ENCODE measurements around the gene MDGA2. TPM values are rescaled to one million over a fixed set of nuclear protein-coding genes. Genes with fewer than 3 reads are reported as not detected.
A peak's percentile ranks its signal among the peaks of the same experiment; 100 is the strongest.

Gene MDGA2
- total and polyA plus RNA-seq, 2 of the 8 experiments (the other 6 are each of a cell fraction or from before 2014, with no cell fraction given) = 0.11 to 0.69 TPM

DNA sequence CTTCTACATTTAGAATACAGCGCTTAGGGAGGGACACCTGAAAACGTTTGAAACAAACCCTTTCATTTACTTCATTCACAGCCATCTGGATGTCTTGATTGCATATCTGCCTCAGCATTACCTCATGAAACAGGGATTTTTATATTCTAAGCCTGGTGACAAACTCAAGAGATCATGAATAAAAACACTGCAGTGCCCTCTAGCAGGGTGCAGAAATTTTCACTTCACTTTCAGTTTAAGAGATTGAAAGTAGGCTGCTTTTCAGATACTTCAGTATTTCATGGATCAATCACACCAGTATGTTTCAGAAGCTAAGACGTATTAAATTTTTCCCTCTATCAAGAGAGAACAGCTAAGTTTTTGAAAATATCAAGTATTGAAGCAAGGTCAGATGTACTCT is 467.8 kb downstream of the MDGA2 start:
- ChIA-PET CTCF (ENCODE audit: partially characterized antibody) (interaction anchor here (1.7 kb wide), 1 partner anchor 17 kb away, joined by 4 read pairs; no protein-coding TSS in a partner anchor), POLR2A (ENCODE audit: partially characterized antibody) (no interaction called here)

More for the DNA sequence above, 467.8 kb downstream of the MDGA2 start:
- no peak overlapping the region for H3K4ac ChIP-seq (replicated peaks; ENCODE audit: insufficient read length, low read depth, low read length)
- H4K5ac ChIP-seq (ENCODE audit: insufficient read length, low read depth, low read length) = no peak overlapping the region
- H3K79me2 ChIP-seq (ENCODE audit: control insufficient read depth in 1 of 2, insufficient read depth in 2 of 2, low read length in 2 of 2) = no peaks in the 10 kb centered on the region
- no peak for FAIRE-seq
- TF ChIP-seq, protein P1, sequence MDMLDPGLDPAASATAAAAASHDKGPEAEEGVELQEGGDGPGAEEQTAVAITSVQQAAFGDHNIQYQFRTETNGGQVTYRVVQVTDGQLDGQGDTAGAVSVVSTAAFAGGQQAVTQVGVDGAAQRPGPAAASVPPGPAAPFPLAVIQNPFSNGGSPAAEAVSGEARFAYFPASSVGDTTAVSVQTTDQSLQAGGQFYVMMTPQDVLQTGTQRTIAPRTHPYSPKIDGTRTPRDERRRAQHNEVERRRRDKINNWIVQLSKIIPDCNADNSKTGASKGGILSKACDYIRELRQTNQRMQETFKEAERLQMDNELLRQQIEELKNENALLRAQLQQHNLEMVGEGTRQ (IDR thresholded peaks at IDR 0.05; ENCODE audit: low read length) = no peak
- peak in 1 of 3 experiments; percentile 3; a peak in 1 of 4 replicates for TF ChIP-seq CTCF (IDR thresholded peaks at IDR 0.05; ENCODE audit: control extremely low read depth in 1 of 3, insufficient read depth in 1 of 3, low read depth in 1 of 3, low read length in 3 of 3)
- no peak overlapping the region for H3K56ac ChIP-seq (replicated peaks; ENCODE audit: insufficient read length, low read depth, low read length)
- no peak overlapping the region for H2BK12ac ChIP-seq (ENCODE audit: low read depth, low read length)
- H2BK120ac ChIP-seq (replicated peaks; ENCODE audit: low read depth, low read length) = no peak overlapping the region
- no peak overlapping the region for H2BK15ac ChIP-seq (ENCODE audit: low read length)
- WGBS, 2 experiments (ENCODE audit: extremely low coverage in 1 of 2, insufficient coverage in 1 of 2, insufficient read length in 1 of 2, insufficient replicate concordance in 2 of 2, low coverage in 1 of 2, low lambda C conversion rate in 2 of 2, missing lambda C conversion rate in 1 of 2) = 68% methylated on average over 3 of the region's 3 CpGs; no CpG with 5 or more reads in 1 of the 2 experiments
- no peak overlapping the region for H2AK5ac ChIP-seq (ENCODE audit: low read depth, low read length)
- no peak overlapping the region for H2BK20ac ChIP-seq (ENCODE audit: low read length)
- no peaks in the 10 kb centered on the region for H3K9me3 ChIP-seq (ENCODE audit: insufficient read depth in 2 of 2, low read depth in 1 of 2, low read length in 1 of 2)
- H3K27me3 ChIP-seq (replicated peaks in 1 of 4; ENCODE audit: control insufficient read depth in 3 of 4, extremely low read depth in 1 of 4, insufficient read depth in 3 of 4, low read length in 3 of 4) = no peaks in the 10 kb centered on the region
- H3K36me3 ChIP-seq (ENCODE audit: control insufficient read depth in 2 of 4, insufficient read depth in 4 of 4, low read length in 3 of 4) = no peaks in the 10 kb centered on the region
- no peak overlapping the region for H2AFZ ChIP-seq (ENCODE audit: low read length)
- DNase-seq (ENCODE audit: low read depth in 1 of 2, low spot score in 2 of 2) = no peak
- no peak overlapping the region for H4K91ac ChIP-seq (replicated peaks; ENCODE audit: insufficient read length, low read length)
- no peaks in the 10 kb centered on the region for H3K4me1 ChIP-seq (replicated peaks in 1 of 4; ENCODE audit: control insufficient read depth in 3 of 4, insufficient read depth in 4 of 4, low read length in 3 of 4)
- H3K18ac ChIP-seq (ENCODE audit: extremely low read depth, low read length) = no peak overlapping the region
- H3K79me1 ChIP-seq (ENCODE audit: low read depth, low read length) = no peaks in the 10 kb centered on the region
- H3K4me2 ChIP-seq (ENCODE audit: insufficient read depth in 1 of 2, low read depth in 2 of 2, low read length in 2 of 2) = no peak overlapping the region
- H3K9ac ChIP-seq (replicated peaks in 1 of 4; ENCODE audit: extremely low read depth in 1 of 4, low read depth in 3 of 4, low read length in 3 of 4) = no peak overlapping the region
- no peak overlapping the region for H3K23ac ChIP-seq (ENCODE audit: insufficient read length)
- H2BK5ac ChIP-seq (ENCODE audit: low read depth, low read length) = no peak overlapping the region
- no peak overlapping the region for H3K4me3 ChIP-seq (ENCODE audit: extremely low read depth in 1 of 4, insufficient read depth in 2 of 4, low read depth in 3 of 4, low read length in 4 of 4)
- no peaks in the 10 kb centered on the region for H3K23me2 ChIP-seq (ENCODE audit: low read depth, low read length)
- H4K20me1 ChIP-seq (replicated peaks in 1 of 2; ENCODE audit: control insufficient read depth in 1 of 2, insufficient read depth in 2 of 2, low read length in 2 of 2) = no peaks in the 10 kb centered on the region
- no peak overlapping the region for H4K8ac ChIP-seq (ENCODE audit: extremely low read depth, insufficient read depth, low read length)
- H3K14ac ChIP-seq (ENCODE audit: insufficient read length) = no peak overlapping the region
- H3K27ac ChIP-seq (ENCODE audit: low read depth, low read length) = no peak overlapping the region

Measured in H1 (cell line).